GM12878 (cell line): ENCODE data around the gene DDX52. TPM values are rescaled to one million over a fixed set of nuclear protein-coding genes. Genes with fewer than 3 reads are reported as not detected.

Source experiments
- CHD1 ChIP-seq: IDR thresholded peaks from 2 replicates; pipeline ENCODE4 v1.6.1; 2012; ENCODE audit warnings: low read depth, low read length, improper control_type of control experiment
- CHD2 ChIP-seq: IDR thresholded peaks from 2 replicates; pipeline ENCODE4 v1.6.1; 2011; ENCODE audit warnings: low read depth, low read length, improper control_type of control experiment, borderline replicate concordance
- CREB1 ChIP-seq: IDR thresholded peaks from 2 replicates; pipeline ENCODE4 v1.6.1; 2012; ENCODE audit warnings: low read depth, mild to moderate bottlenecking, inconsistent platforms
- ETV6 ChIP-seq, 2 experiments: fragments of 450-650 bp in 1 of 2; IDR thresholded peaks in 1 of 2; conservative IDR thresholded peaks in 1 of 2; 2 replicates each; pipeline ENCODE4 v1.6.1; 2014; ENCODE audit warnings: antibody characterized with exemption in 1 of 2, borderline replicate concordance in 1 of 2, low read depth in 1 of 2, mild to moderate bottlenecking in 1 of 2, moderate library complexity in 1 of 2
- HCFC1 ChIP-seq: fragments of 150-350 bp; IDR thresholded peaks from 2 replicates; pipeline ENCODE4 v1.6.1; 2014; ENCODE audit warnings: low read length
- HDGF ChIP-seq: fragments of 450-650 bp; IDR thresholded peaks from 2 replicates; pipeline ENCODE4 v1.6.1; 2016; ENCODE audit warnings: antibody characterized with exemption
- MEF2B ChIP-seq: fragments of 450-650 bp; IDR thresholded peaks from 2 replicates; pipeline ENCODE4 v1.6.1; 2018; ENCODE audit warnings: mild to moderate bottlenecking, moderate library complexity; ENCODE audit not compliant: partially characterized antibody, poor library complexity, severe bottlenecking
- MYB ChIP-seq: fragments of 150-350 bp; IDR thresholded peaks from 2 replicates; pipeline ENCODE4 v1.6.1; 2014; ENCODE audit warnings: mild to moderate bottlenecking, low read depth, low read length, borderline replicate concordance
- NFYB ChIP-seq: IDR thresholded peaks from 2 replicates; pipeline ENCODE4 v1.6.1; 2011; ENCODE audit warnings: low read depth, mild to moderate bottlenecking, low read length, improper control_type of control experiment, moderate library complexity; ENCODE audit not compliant: insufficient read depth
- NR2F1 ChIP-seq: fragments of 450-650 bp; conservative IDR thresholded peaks from 2 replicates; pipeline ENCODE4 v1.6.1; 2017; ENCODE audit warnings: mild to moderate bottlenecking
- POLR2AphosphoS2 ChIP-seq: IDR thresholded peaks from 2 replicates; pipeline ENCODE4 v1.6.1; 2011; ENCODE audit warnings: low read depth, mild to moderate bottlenecking, low read length, improper control_type of control experiment, moderate library complexity
- RFX5 ChIP-seq: IDR thresholded peaks from 2 replicates; pipeline ENCODE4 v1.6.1; 2011; ENCODE audit warnings: low read depth, low read length, improper control_type of control experiment
- SIN3A ChIP-seq: IDR thresholded peaks from 2 replicates; pipeline ENCODE4 v1.6.1; 2012; ENCODE audit warnings: low read depth, low read length, improper control_type of control experiment
- SMAD1 ChIP-seq: fragments of 450-650 bp; IDR thresholded peaks from 2 replicates; pipeline ENCODE4 v1.6.1; 2018; ENCODE audit warnings: mild to moderate bottlenecking, low read depth; ENCODE audit not compliant: partially characterized antibody
- SREBF2 ChIP-seq: IDR thresholded peaks from 2 replicates; pipeline ENCODE4 v1.6.1; 2012; ENCODE audit warnings: mild to moderate bottlenecking, low read length
- ZBED1 ChIP-seq: IDR thresholded peaks from 2 replicates; pipeline ENCODE4 v1.6.1; 2016; ENCODE audit warnings: borderline replicate concordance
- ZNF24 ChIP-seq: fragments of 450-650 bp; IDR thresholded peaks from 2 replicates; pipeline ENCODE4 v1.6.1; 2017; ENCODE audit warnings: antibody characterized with exemption, mild to moderate bottlenecking
- ZNF274 ChIP-seq: IDR thresholded peaks from one replicate; pipeline ENCODE4 v1.8.0; 2011; ENCODE audit not compliant: insufficient read length, insufficient read depth
- ZNF384 ChIP-seq: IDR thresholded peaks from 2 replicates; pipeline ENCODE4 v1.6.1; 2012; ENCODE audit warnings: low read depth, mild to moderate bottlenecking, low read length, improper control_type of control experiment, borderline replicate concordance
- polyA plus RNA-seq, 11 experiments: library from polyadenylated mRNA; depleted of rRNA in 4 of 11; unstranded in 6 of 11; stranded (reverse) in 5 of 11; fragments of >200 nt; fragmentation: Nextera tagmentation in 4 of 11; fragmentation: Illumina TruSeq in 1 of 11; extraction: Ambion mirVana in 4 of 11; extraction: Trizol in 1 of 11; gene quantifications; 1 replicate in 1 of 11; 2 replicates in 10 of 11; pipeline versions ENCODE4 v1.2.1 to v1.2.3, GENCODE V29; 2011 to 2016; ENCODE audit warnings: inconsistent platforms in 2 of 11, missing spikeins in 2 of 11, low read depth in 1 of 11
- total RNA-seq, 4 experiments: library from RNA; depleted of rRNA in 3 of 4; stranded (reverse); fragments of >200 nt in 3 of 4; fragmentation: Illumina TruSeq in 1 of 4; extraction: Trizol in 1 of 4; gene quantifications; 2 replicates each; pipeline versions ENCODE4 v1.2.1 to v1.2.3, GENCODE V29; 2013 to 2021
- TF ChIP-seq, protein P1 (sequence below): fragments of 450-650 bp; conservative IDR thresholded peaks from 2 replicates; pipeline ENCODE4 v1.6.1; 2017; ENCODE audit warnings: mild to moderate bottlenecking, moderate library complexity
- TF ChIP-seq, protein P2 (sequence below): IDR thresholded peaks from 2 replicates; pipeline ENCODE4 v1.6.1; 2012; ENCODE audit warnings: low read depth, low read length, improper control_type of control experiment
- TF ChIP-seq, protein P3 (sequence below): fragments of 450-650 bp; IDR thresholded peaks from 2 replicates; pipeline ENCODE4 v1.6.1; 2017; ENCODE audit warnings: mild to moderate bottlenecking, low read depth, inconsistent platforms; ENCODE audit not compliant: poor library complexity, severe bottlenecking
- TF ChIP-seq, protein P4 (sequence below), 3 experiments: IDR thresholded peaks in 2 of 3; conservative IDR thresholded peaks in 1 of 3; 2 replicates each; pipeline ENCODE4 v1.5.1; 2011; ENCODE audit warnings: low read depth in 3 of 3, low read length in 3 of 3, mild to moderate bottlenecking in 3 of 3, control low read depth in 2 of 3, moderate library complexity in 2 of 3, inconsistent platforms in 1 of 3, mixed read lengths in 1 of 3; ENCODE audit not compliant: control insufficient read depth in 2 of 3, insufficient read depth in 1 of 3; ENCODE audit errors: extremely low read depth in 1 of 3

DDX52 gene
- total and polyA plus RNA-seq, 10 of the 15 experiments (the other 5 are each of a cell fraction or from before 2014, with no cell fraction given): 14.8 to 49.7 (median 26.3) TPM

DNA sequence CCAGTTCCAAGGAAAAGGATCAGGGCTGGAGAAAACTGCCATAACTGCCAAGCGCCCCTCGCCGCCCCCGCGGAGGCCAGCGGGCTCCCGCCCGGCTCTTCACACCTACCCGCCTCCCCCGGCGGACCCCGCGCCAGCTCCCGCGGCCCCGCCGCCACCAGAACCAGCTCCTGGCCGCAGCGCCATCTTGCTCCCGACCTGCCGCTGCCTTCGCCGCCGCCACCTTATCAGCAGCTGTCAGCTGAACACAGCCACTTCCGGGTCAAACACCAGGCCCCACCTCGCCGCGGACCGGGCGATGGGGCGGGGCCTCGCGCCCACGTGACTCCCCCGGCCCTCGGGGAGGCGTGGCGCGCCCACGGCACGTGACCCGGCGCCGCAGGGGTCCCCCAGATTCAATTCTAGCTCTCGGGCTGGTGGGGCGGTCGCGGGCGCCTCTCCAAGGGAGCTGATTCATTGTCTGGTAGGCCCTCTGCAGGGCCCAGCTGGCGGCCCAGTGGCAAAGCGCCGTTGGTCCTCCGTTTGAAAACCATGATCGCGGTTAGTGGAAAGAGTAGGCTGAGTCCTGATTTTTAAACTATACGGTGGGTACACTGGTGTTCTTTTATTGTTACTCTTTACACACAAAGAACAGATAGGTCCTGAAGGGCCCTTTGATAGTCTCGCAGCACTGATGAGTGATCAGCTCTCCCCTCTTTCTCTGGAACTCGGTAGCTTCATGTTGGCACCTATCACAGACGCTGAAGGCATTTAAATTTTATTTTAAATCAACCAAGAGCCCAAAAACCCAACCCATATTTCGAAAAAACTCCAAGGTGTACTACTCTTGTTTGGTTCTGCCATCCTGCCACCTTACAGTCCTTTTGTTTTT, 33.8 kb downstream of the DDX52 start, which contains the start of gene SYNRG (continued):
- TF ChIP-seq SMAD1: no peak
- peak; percentile 64 for TF ChIP-seq HCFC1
- TF ChIP-seq SREBF2: no peak
- no peak for TF ChIP-seq NFYB
- TF ChIP-seq, protein P1, sequence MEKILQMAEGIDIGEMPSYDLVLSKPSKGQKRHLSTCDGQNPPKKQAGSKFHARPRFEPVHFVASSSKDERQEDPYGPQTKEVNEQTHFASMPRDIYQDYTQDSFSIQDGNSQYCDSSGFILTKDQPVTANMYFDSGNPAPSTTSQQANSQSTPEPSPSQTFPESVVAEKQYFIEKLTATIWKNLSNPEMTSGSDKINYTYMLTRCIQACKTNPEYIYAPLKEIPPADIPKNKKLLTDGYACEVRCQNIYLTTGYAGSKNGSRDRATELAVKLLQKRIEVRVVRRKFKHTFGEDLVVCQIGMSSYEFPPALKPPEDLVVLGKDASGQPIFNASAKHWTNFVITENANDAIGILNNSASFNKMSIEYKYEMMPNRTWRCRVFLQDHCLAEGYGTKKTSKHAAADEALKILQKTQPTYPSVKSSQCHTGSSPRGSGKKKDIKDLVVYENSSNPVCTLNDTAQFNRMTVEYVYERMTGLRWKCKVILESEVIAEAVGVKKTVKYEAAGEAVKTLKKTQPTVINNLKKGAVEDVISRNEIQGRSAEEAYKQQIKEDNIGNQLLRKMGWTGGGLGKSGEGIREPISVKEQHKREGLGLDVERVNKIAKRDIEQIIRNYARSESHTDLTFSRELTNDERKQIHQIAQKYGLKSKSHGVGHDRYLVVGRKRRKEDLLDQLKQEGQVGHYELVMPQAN: peak; percentile 67
- TF ChIP-seq ZNF384: no peak
- TF ChIP-seq, protein P2, sequence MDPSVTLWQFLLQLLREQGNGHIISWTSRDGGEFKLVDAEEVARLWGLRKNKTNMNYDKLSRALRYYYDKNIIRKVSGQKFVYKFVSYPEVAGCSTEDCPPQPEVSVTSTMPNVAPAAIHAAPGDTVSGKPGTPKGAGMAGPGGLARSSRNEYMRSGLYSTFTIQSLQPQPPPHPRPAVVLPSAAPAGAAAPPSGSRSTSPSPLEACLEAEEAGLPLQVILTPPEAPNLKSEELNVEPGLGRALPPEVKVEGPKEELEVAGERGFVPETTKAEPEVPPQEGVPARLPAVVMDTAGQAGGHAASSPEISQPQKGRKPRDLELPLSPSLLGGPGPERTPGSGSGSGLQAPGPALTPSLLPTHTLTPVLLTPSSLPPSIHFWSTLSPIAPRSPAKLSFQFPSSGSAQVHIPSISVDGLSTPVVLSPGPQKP: peak; percentile 49; the same call in 1 of the 2 replicates
- TF ChIP-seq ZNF24: no peak
- TF ChIP-seq ZBED1: no peak
- TF ChIP-seq ZNF274: no peak
- no peak for TF ChIP-seq ETV6 (conservative IDR thresholded peaks at IDR 0.05 in 1 of 2, IDR thresholded peaks at IDR 0.05 in 1 of 2; ENCODE audit: borderline replicate concordance in 1 of 2, low read depth in 1 of 2)
- TF ChIP-seq NR2F1: peak; percentile 86
- TF ChIP-seq HDGF: no peak
- peak; percentile 62; the same call in 1 of the 2 replicates for TF ChIP-seq CREB1
- TF ChIP-seq, protein P3, sequence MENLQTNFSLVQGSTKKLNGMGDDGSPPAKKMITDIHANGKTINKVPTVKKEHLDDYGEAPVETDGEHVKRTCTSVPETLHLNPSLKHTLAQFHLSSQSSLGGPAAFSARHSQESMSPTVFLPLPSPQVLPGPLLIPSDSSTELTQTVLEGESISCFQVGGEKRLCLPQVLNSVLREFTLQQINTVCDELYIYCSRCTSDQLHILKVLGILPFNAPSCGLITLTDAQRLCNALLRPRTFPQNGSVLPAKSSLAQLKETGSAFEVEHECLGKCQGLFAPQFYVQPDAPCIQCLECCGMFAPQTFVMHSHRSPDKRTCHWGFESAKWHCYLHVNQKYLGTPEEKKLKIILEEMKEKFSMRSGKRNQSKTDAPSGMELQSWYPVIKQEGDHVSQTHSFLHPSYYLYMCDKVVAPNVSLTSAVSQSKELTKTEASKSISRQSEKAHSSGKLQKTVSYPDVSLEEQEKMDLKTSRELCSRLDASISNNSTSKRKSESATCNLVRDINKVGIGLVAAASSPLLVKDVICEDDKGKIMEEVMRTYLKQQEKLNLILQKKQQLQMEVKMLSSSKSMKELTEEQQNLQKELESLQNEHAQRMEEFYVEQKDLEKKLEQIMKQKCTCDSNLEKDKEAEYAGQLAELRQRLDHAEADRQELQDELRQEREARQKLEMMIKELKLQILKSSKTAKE: no peak
- TF ChIP-seq SIN3A: peak; percentile 84
- TF ChIP-seq POLR2AphosphoS2: peak; percentile 95
- no peak for TF ChIP-seq CHD2
- TF ChIP-seq MYB: peak; percentile 13; the same call in 1 of the 2 replicates
- peak; percentile 78 for TF ChIP-seq MEF2B
- no peak for TF ChIP-seq RFX5
- TF ChIP-seq, protein P4, sequence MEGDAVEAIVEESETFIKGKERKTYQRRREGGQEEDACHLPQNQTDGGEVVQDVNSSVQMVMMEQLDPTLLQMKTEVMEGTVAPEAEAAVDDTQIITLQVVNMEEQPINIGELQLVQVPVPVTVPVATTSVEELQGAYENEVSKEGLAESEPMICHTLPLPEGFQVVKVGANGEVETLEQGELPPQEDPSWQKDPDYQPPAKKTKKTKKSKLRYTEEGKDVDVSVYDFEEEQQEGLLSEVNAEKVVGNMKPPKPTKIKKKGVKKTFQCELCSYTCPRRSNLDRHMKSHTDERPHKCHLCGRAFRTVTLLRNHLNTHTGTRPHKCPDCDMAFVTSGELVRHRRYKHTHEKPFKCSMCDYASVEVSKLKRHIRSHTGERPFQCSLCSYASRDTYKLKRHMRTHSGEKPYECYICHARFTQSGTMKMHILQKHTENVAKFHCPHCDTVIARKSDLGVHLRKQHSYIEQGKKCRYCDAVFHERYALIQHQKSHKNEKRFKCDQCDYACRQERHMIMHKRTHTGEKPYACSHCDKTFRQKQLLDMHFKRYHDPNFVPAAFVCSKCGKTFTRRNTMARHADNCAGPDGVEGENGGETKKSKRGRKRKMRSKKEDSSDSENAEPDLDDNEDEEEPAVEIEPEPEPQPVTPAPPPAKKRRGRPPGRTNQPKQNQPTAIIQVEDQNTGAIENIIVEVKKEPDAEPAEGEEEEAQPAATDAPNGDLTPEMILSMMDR (IDR thresholded peaks at IDR 0.05 in 2 of 3, conservative IDR thresholded peaks at IDR 0.05 in 1 of 3; ENCODE audit: control insufficient read depth in 2 of 3, extremely low read depth in 1 of 3, insufficient read depth in 1 of 3, low read depth in 3 of 3, low read length in 3 of 3): peak; percentile 42 to 49 (median 47); a peak in 4 of 6 replicates
- TF ChIP-seq CHD1: no peak
